Duodenal mucosa (tissue), 2 donors: ENCODE results near the gene GSTK1.
A peak's percentile ranks its signal among the peaks of the same experiment; 100 is the strongest.

Experiments used
- H3K27ac ChIP-seq: one replicate; pipeline ENCODE4 v1.7.0; 2013; ENCODE audit warnings: low read depth, low read length
- H3K27me3 ChIP-seq, 2 donors: one replicate each; pipeline ENCODE4 v1.7.0; 2013; ENCODE audit warnings: low read length in 2 of 2, control low read depth in 1 of 2; ENCODE audit not compliant: insufficient read depth in 2 of 2, control insufficient read depth in 1 of 2
- H3K36me3 ChIP-seq, 2 donors: one replicate each; pipeline ENCODE4 v1.7.0; 2013; ENCODE audit warnings: low read length in 2 of 2, control low read depth in 1 of 2; ENCODE audit not compliant: insufficient read depth in 2 of 2, control insufficient read depth in 1 of 2
- H3K4me1 ChIP-seq, 2 donors: one replicate each; pipeline ENCODE4 v1.7.0; 2013; ENCODE audit warnings: low read length in 2 of 2, control low read depth in 1 of 2; ENCODE audit not compliant: insufficient read depth in 2 of 2, control insufficient read depth in 1 of 2
- H3K4me3 ChIP-seq, 2 donors: one replicate each; pipeline ENCODE4 v1.7.0; 2013; ENCODE audit warnings: low read length in 2 of 2, low read depth in 1 of 2
- H3K9ac ChIP-seq, 2 donors: one replicate each; pipeline ENCODE4 v1.7.0; 2013; ENCODE audit warnings: low read length in 2 of 2, low read depth in 1 of 2
- H3K9me3 ChIP-seq, 2 donors: one replicate each; pipeline ENCODE4 v1.7.0; 2013; ENCODE audit warnings: low read length in 2 of 2, control low read depth in 1 of 2; ENCODE audit not compliant: control insufficient read depth in 1 of 2

GSTK1 gene

GRCh38 chr7:143248761-143249354 is 14.4 kb upstream of the GSTK1 start:
- Histone ChIP-seq H3K4me1 (peaks cover 16 to 30% of the 10 kb centered on the region in 2 donors), H3K36me3 (no peaks in the 10 kb centered on the region), H3K27me3 (no peaks in the 10 kb centered on the region), H3K9me3 (no peaks in the 10 kb centered on the region), H3K4me3 (peak overlapping the region in 1 of 2 donors; percentile 19), H3K9ac (no peak overlapping the region), H3K27ac (peak overlapping the region; percentile 5)

- H3K9me3 ChIP-seq: no peaks in the 10 kb centered on the region
- no peaks in the 10 kb centered on the region for H3K27me3 ChIP-seq
- peaks cover 10 to 18% of the 10 kb centered on the region in 2 donors for H3K4me1 ChIP-seq
- no peaks in the 10 kb centered on the region for H3K36me3 ChIP-seq
- no peak overlapping the region for H3K27ac ChIP-seq
- no peak overlapping the region for H3K9ac ChIP-seq
- H3K4me3 ChIP-seq: no peak overlapping the region
Measured at GRCh38 chr7:143250199-143250598, 13.0 kb upstream of the GSTK1 start.

GRCh38 chr7:143250822-143251221 is 12.4 kb upstream of the GSTK1 start:
- Histone ChIP-seq H3K9me3 (no peaks in the 10 kb centered on the region), H3K36me3 (no peaks in the 10 kb centered on the region), H3K27me3 (no peaks in the 10 kb centered on the region), H3K9ac (no peak overlapping the region), H3K27ac (no peak overlapping the region), H3K4me1 (peaks cover 4 to 13% of the 10 kb centered on the region in 2 donors), H3K4me3 (no peak overlapping the region)

- H3K4me3 ChIP-seq: no peak overlapping the region
- peaks cover 4 to 13% of the 10 kb centered on the region in 2 donors for H3K4me1 ChIP-seq
- no peaks in the 10 kb centered on the region for H3K36me3 ChIP-seq
- H3K27ac ChIP-seq: no peak overlapping the region
- no peaks in the 10 kb centered on the region for H3K9me3 ChIP-seq
- H3K9ac ChIP-seq: no peak overlapping the region
- H3K27me3 ChIP-seq: no peaks in the 10 kb centered on the region
Measured at GRCh38 chr7:143252006-143252405, 11.2 kb upstream of the GSTK1 start.

GRCh38 chr7:143255564-143255963 is 7.7 kb upstream of the GSTK1 start:
- Histone ChIP-seq H3K27ac (no peak overlapping the region), H3K36me3 (no peaks in the 10 kb centered on the region), H3K4me3 (no peak overlapping the region), H3K4me1 (peaks cover 11 to 15% of the 10 kb centered on the region in 2 donors), H3K27me3 (no peaks in the 10 kb centered on the region), H3K9me3 (no peaks in the 10 kb centered on the region), H3K9ac (no peak overlapping the region)

- no peaks in the 10 kb centered on the region for H3K36me3 ChIP-seq
- no peaks in the 10 kb centered on the region for H3K9me3 ChIP-seq
- no peaks in the 10 kb centered on the region for H3K27me3 ChIP-seq
- no peak overlapping the region for H3K9ac ChIP-seq
- H3K4me3 ChIP-seq: no peak overlapping the region
- peaks cover 11 to 15% of the 10 kb centered on the region in 2 donors for H3K4me1 ChIP-seq
- no peak overlapping the region for H3K27ac ChIP-seq
Measured at GRCh38 chr7:143256325-143256724, 6.9 kb upstream of the GSTK1 start.

- H3K27ac ChIP-seq: no peak overlapping the region
- no peak overlapping the region for H3K9ac ChIP-seq
- H3K27me3 ChIP-seq: no peaks in the 10 kb centered on the region
- H3K4me1 ChIP-seq: peaks cover 11 to 15% of the 10 kb centered on the region in 2 donors
- H3K4me3 ChIP-seq: no peak overlapping the region
- H3K9me3 ChIP-seq: no peaks in the 10 kb centered on the region
- H3K36me3 ChIP-seq: no peaks in the 10 kb centered on the region
Measured at GRCh38 chr7:143256932-143257331, 6.3 kb upstream of the GSTK1 start.

GRCh38 chr7:143257501-143257900 is 5.7 kb upstream of the GSTK1 start:
- H3K9me3 ChIP-seq: no peaks in the 10 kb centered on the region
- no peak overlapping the region for H3K4me3 ChIP-seq
- no peak overlapping the region for H3K27ac ChIP-seq
- peaks cover 12 to 15% of the 10 kb centered on the region in 2 donors for H3K4me1 ChIP-seq
- H3K36me3 ChIP-seq: no peaks in the 10 kb centered on the region
- H3K27me3 ChIP-seq: no peaks in the 10 kb centered on the region
- H3K9ac ChIP-seq: no peak overlapping the region

GRCh38 chr7:143258831-143259230 is 4.4 kb upstream of the GSTK1 start:
- Histone ChIP-seq H3K36me3 (no peaks in the 10 kb centered on the region), H3K27ac (no peak overlapping the region), H3K27me3 (no peaks in the 10 kb centered on the region), H3K4me1 (peaks cover 18% of the 10 kb centered on the region in 2 donors), H3K9me3 (no peaks in the 10 kb centered on the region), H3K9ac (peak overlapping the region in 1 of 2 donors; percentile 2), H3K4me3 (peak overlapping the region; percentile 11 to 42)

- H3K27ac ChIP-seq: no peak overlapping the region
Measured at GRCh38 chr7:143259765-143260164, 3.5 kb upstream of the GSTK1 start.

More at GRCh38 chr7:143259765-143260164, 3.5 kb upstream of the GSTK1 start:
- Histone ChIP-seq H3K36me3 (peaks cover 0 to under 1% of the 10 kb centered on the region in 2 donors), H3K4me3 (no peak overlapping the region), H3K27me3 (no peaks in the 10 kb centered on the region), H3K9ac (no peak overlapping the region), H3K9me3 (no peaks in the 10 kb centered on the region), H3K4me1 (peaks cover 23 to 28% of the 10 kb centered on the region in 2 donors)
